ENCODE data around the gene EFNA3. TPM values are rescaled to one million over a fixed set of nuclear protein-coding genes. Genes with fewer than 3 reads are reported as not detected.

The EFNA3 gene
- total RNA-seq, 1 experiment from 2014 or later, result 2.4 TPM

GRCh38 chr1:155131285-155131684 is 52.6 kb downstream of the EFNA3 start:
- DNase-seq (ENCODE audit: low spot score), result no peak

- DNase-seq (ENCODE audit: low spot score), result no peak
Observed at GRCh38 chr1:155131856-155132255, 53.2 kb downstream of the EFNA3 start.

- no peak for DNase-seq (ENCODE audit: low spot score)
Observed at GRCh38 chr1:155133799-155134281, 55.2 kb downstream of the EFNA3 start.

- no peak for DNase-seq (ENCODE audit: low spot score)
Observed at GRCh38 chr1:155134322-155134721, 55.7 kb downstream of the EFNA3 start.

GRCh38 chr1:155134880-155135414 is 56.3 kb downstream of the EFNA3 start:
- DNase-seq (ENCODE audit: low spot score), result peak; percentile 96

GRCh38 chr1:155135415-155136028 is 56.9 kb downstream of the EFNA3 start, which contains the start of gene SLC50A1:
TSS of gene SLC50A1 (plus strand) at chr1:155135852. CDS start at chr1:155135912, 60 bp downstream.
- DNase-seq (ENCODE audit: low spot score), result peak; percentile 94

GRCh38 chr1:155136748-155137147 is 58.1 kb downstream of the EFNA3 start:
- DNase-seq (ENCODE audit: low spot score), result peak; percentile 26

Small RNA genes within 50 kb of the gene (small RNA-seq; reads per million reads assigned to genes)
- gene RF00019, result not detected

Other genes with a start within 250 kb of the EFNA3 start
- gene KCNN3, start 208.6 kb upstream of the EFNA3 start, total RNA-seq (2014; rRNA removed; shearing (Covaris generic)), result not detected in 2 replicates
- 15.7 and 18.9 TPM in 2 replicates for gene PMVK, start 142.1 kb upstream of the EFNA3 start, total RNA-seq (2014; rRNA removed; shearing (Covaris generic))
- 33.3 and 42.5 TPM in 2 replicates for gene PBXIP1, start 122.7 kb upstream of the EFNA3 start, total RNA-seq (2014; rRNA removed; shearing (Covaris generic))
- gene PYGO2, start 117.1 kb upstream of the EFNA3 start, total RNA-seq (2014; rRNA removed; shearing (Covaris generic)), result 36.3 and 43.4 TPM in 2 replicates
- 112 and 120 TPM in 2 replicates for gene SHC1, start 108.1 kb upstream of the EFNA3 start, total RNA-seq (2014; rRNA removed; shearing (Covaris generic))
- 189 and 196 TPM in 2 replicates for gene CKS1B, start 104.2 kb upstream of the EFNA3 start, total RNA-seq (2014; rRNA removed; shearing (Covaris generic))
- gene FLAD1, start 95.5 kb upstream of the EFNA3 start, total RNA-seq (2014; rRNA removed; shearing (Covaris generic)), result 83.1 and 85.5 TPM in 2 replicates
- 0.16 and 0.18 TPM in 2 replicates for gene LENEP, start 85.3 kb upstream of the EFNA3 start, total RNA-seq (2014; rRNA removed; shearing (Covaris generic))
- 81.9 and 83.4 TPM in 2 replicates for gene ZBTB7B, start 76.0 kb upstream of the EFNA3 start, total RNA-seq (2014; rRNA removed; shearing (Covaris generic))
- 0.70 and 3.3 TPM in 2 replicates for gene DCST2, start 45.1 kb upstream of the EFNA3 start, total RNA-seq (2014; rRNA removed; shearing (Covaris generic))
- 0.05 TPM in 1 of 2 replicates, not detected in the other for gene DCST1, start 45.0 kb upstream of the EFNA3 start, total RNA-seq (2014; rRNA removed; shearing (Covaris generic))
- 177 and 185 TPM in 2 replicates for gene ADAM15, start 27.5 kb upstream of the EFNA3 start, total RNA-seq (2014; rRNA removed; shearing (Covaris generic))
- gene EFNA4, start 15.1 kb upstream of the EFNA3 start, total RNA-seq (2014; rRNA removed; shearing (Covaris generic)), result 34.6 and 45.0 TPM in 2 replicates
- gene EFNA1, start 49.0 kb downstream of the EFNA3 start, total RNA-seq (2014; rRNA removed; shearing (Covaris generic)), result 49.8 and 62.7 TPM in 2 replicates
- gene SLC50A1, start 57.0 kb downstream of the EFNA3 start, total RNA-seq (2014; rRNA removed; shearing (Covaris generic)), result 38.8 and 47.5 TPM in 2 replicates
- 86.2 and 100 TPM in 2 replicates for gene DPM3, start 61.7 kb downstream of the EFNA3 start, total RNA-seq (2014; rRNA removed; shearing (Covaris generic))
- gene KRTCAP2, start 94.5 kb downstream of the EFNA3 start, total RNA-seq (2014; rRNA removed; shearing (Covaris generic)), result 107 and 128 TPM in 2 replicates
- not detected in 2 replicates for gene TRIM46, start 95.0 kb downstream of the EFNA3 start, total RNA-seq (2014; rRNA removed; shearing (Covaris generic))
- gene THBS3, start 129.1 kb downstream of the EFNA3 start, total RNA-seq (2014; rRNA removed; shearing (Covaris generic)), result 4.2 and 7.6 TPM in 2 replicates
- 72.2 and 86.8 TPM in 2 replicates for gene MTX1, start 129.9 kb downstream of the EFNA3 start, total RNA-seq (2014; rRNA removed; shearing (Covaris generic))
- gene ENTREP3, start 176.6 kb downstream of the EFNA3 start, total RNA-seq (2014; rRNA removed; shearing (Covaris generic)), result 8.6 and 12.6 TPM in 2 replicates
- gene SCAMP3, start 183.5 kb downstream of the EFNA3 start, total RNA-seq (2014; rRNA removed; shearing (Covaris generic)), result 112 and 114 TPM in 2 replicates
- 29.3 and 35.2 TPM in 2 replicates for gene CLK2, start 194.7 kb downstream of the EFNA3 start, total RNA-seq (2014; rRNA removed; shearing (Covaris generic))
- 4.3 and 6.4 TPM in 2 replicates for gene HCN3, start 198.6 kb downstream of the EFNA3 start, total RNA-seq (2014; rRNA removed; shearing (Covaris generic))
- 0.28 TPM in 1 of 2 replicates, not detected in the other for gene PKLR, start 222.6 kb downstream of the EFNA3 start, total RNA-seq (2014; rRNA removed; shearing (Covaris generic))
- 270 and 302 TPM in 2 replicates for gene FDPS, start 230.0 kb downstream of the EFNA3 start, total RNA-seq (2014; rRNA removed; shearing (Covaris generic))
- gene RUSC1, start 242.1 kb downstream of the EFNA3 start, total RNA-seq (2014; rRNA removed; shearing (Covaris generic)), result 80.6 and 86.9 TPM in 2 replicates

Data from HT-29 (cell line).